Caco-2 (cell line): Measurements from ENCODE around the gene LYRM7. TPM values are rescaled to one million over a fixed set of nuclear protein-coding genes. Genes with fewer than 3 reads are reported as not detected.

Experiments
- BruUV-seq: library from RNA; stranded (reverse); fragments of 400-500 nt; replicated peaks from 2 replicates; lab custom pipeline; 2021; lab: Mats Ljungman, UMichigan
- CTCF ChIA-PET: fragments of 300-600 bp; sonication (Branson Sonifier 250); formaldehyde crosslinking; loops from one replicate; lab custom pipeline; 2022; ENCODE audit warnings: antibody characterized with exemption; lab: Charles Lee
- POLR2A ChIA-PET: fragments of 300-600 bp; sonication (Branson Sonifier 250); formaldehyde crosslinking; loops from one replicate; lab custom pipeline; 2022; ENCODE audit warnings: antibody characterized with exemption; lab: Charles Lee
- DNase-seq, 2 experiments: peaks; one replicate each; pipeline versions ENCODE4 v3.0.0 to v3.0.0-alpha.2; 2020 to 2022
- H3K27me3 ChIP-seq: replicated peaks from 2 replicates; pipeline ENCODE4 v1.6.0; 2011; ENCODE audit warnings: low read length; ENCODE audit not compliant: control insufficient read depth, insufficient read depth
- H3K36me3 ChIP-seq: 2 replicates; pipeline ENCODE4 v1.5.1; 2011; ENCODE audit warnings: low read length; ENCODE audit not compliant: control insufficient read depth, insufficient read depth
- H3K4me1 ChIP-seq: fragments of 250-450 bp; sonication (Bioruptor Pico); 2 replicates; pipeline ENCODE4 v1.5.1; 2020; ENCODE audit warnings: mild to moderate bottlenecking
- H3K4me3 ChIP-seq: 2 replicates; pipeline ENCODE4 v1.5.1; 2011; ENCODE audit warnings: low read depth, mild to moderate bottlenecking, control low read depth, low read length
- H3K9me3 ChIP-seq: fragments of 250-450 bp; sonication (Bioruptor Pico); 2 replicates; pipeline ENCODE4 v1.5.1; 2020; ENCODE audit warnings: mild to moderate bottlenecking, moderate library complexity
- H3K27ac Mint-ChIP-seq: one replicate; pipeline ENCODE4 v1.8.0; 2022; ENCODE audit warnings: mixed read lengths; ENCODE audit not compliant: unreplicated experiment
- H3K27me3 Mint-ChIP-seq: one replicate; pipeline ENCODE4 v1.8.0; 2022; ENCODE audit warnings: mixed read lengths; ENCODE audit not compliant: insufficient read depth, unreplicated experiment
- H3K36me3 Mint-ChIP-seq: one replicate; pipeline ENCODE4 v1.8.0; 2022; ENCODE audit warnings: mild to moderate bottlenecking, mixed read lengths; ENCODE audit not compliant: insufficient read depth, unreplicated experiment
- H3K4me1 Mint-ChIP-seq: one replicate; pipeline ENCODE4 v1.8.0; 2022; ENCODE audit warnings: low read depth, mixed read lengths; ENCODE audit not compliant: unreplicated experiment
- H3K4me3 Mint-ChIP-seq: one replicate; pipeline ENCODE4 v1.8.0; 2022; ENCODE audit warnings: mild to moderate bottlenecking, moderate library complexity, mixed read lengths; ENCODE audit not compliant: unreplicated experiment
- H3K9me3 Mint-ChIP-seq: one replicate; pipeline ENCODE4 v1.8.0; 2022; ENCODE audit warnings: mixed read lengths; ENCODE audit not compliant: unreplicated experiment
- CTCF ChIP-seq, 2 experiments: fragments of 200-600 bp in 1 of 2; IDR thresholded peaks; 1 replicate in 1 of 2; 2 replicates in 1 of 2; pipeline versions ENCODE4 v1.5.1 to v1.8.0; 2011 to 2022; ENCODE audit warnings: antibody characterized with exemption in 1 of 2, control low read depth in 1 of 2, inconsistent platforms in 1 of 2, low read depth in 1 of 2, low read length in 1 of 2, mild to moderate bottlenecking in 1 of 2, moderate library complexity in 1 of 2; ENCODE audit not compliant: insufficient read depth in 1 of 2, severe bottlenecking in 1 of 2, unreplicated experiment in 1 of 2
- intact Hi-C: fragments of 100-400 bp; cut with micrococcal nuclease; formaldehyde crosslinking; loops from one replicate; pipeline ENCODE4 v1.10.0; 2022; ENCODE audit not compliant: unreplicated experiment
- total RNA-seq: library from RNA; stranded (reverse); gene quantifications from 2 replicates; pipeline ENCODE4 v1.2.3, GENCODE V29; 2022

Gene LYRM7
- total RNA-seq, 1 experiment from 2014 or later, result 14.9 TPM

DNA sequence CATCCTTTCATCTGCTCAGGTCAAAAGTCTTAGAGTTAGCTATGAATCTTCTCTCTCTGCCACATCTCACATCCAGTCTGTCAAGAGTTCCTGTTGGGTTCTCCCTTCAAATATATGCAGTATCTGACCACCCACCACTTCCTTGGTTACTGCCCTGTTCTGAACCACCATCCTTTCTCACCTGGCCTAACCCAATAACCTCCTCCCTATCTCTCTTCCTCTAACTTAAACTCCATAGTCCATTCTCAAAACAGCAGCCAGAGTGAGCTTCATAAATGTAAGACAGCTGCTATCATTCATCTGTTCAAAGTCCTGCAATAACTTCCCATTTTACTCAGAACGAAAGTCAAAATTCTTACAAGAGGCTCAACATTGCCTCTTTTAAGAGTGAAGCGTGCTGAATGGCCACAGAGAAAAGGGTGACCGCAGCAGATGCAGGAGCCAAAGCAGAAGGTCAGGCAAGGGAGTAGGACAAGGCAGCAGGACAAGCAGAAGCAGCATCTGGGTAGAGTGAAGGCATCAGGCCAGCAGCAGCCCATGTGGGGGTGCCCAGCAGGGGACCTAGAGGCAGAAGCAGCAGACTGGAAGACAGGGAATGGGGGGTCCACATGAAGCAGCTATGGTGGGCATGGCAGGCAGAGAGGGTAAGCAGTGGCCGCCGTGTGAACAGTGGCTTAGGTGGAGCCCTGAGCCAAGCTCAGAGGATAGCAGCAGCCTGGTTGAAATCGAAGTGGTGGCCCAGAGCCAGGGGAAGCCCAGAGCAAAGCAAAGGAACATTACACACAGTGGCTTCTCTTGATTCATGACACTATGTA, 53.9 kb downstream of the LYRM7 start:
- Mint-ChIP-seq H3K36me3 (no peaks in the 10 kb centered on the region), H3K4me3 (no peak overlapping the region), H3K27ac (no peak overlapping the region), H3K27me3 (no peaks in the 10 kb centered on the region), H3K4me1 (no peaks in the 10 kb centered on the region), H3K9me3 (no peaks in the 10 kb centered on the region)
- POLR2A ChIA-PET, result no interaction called here
- Histone ChIP-seq H3K36me3 (no peaks in the 10 kb centered on the region), H3K9me3 (no peaks in the 10 kb centered on the region), H3K4me3 (no peak overlapping the region), H3K4me1 (no peaks in the 10 kb centered on the region), H3K27me3 (no peaks in the 10 kb centered on the region; the same call in 1 of the 2 replicates)
- no peak for TF ChIP-seq CTCF (IDR thresholded peaks at IDR 0.05; ENCODE audit: insufficient read depth in 1 of 2, low read depth in 1 of 2, low read length in 1 of 2, severe bottlenecking in 1 of 2, unreplicated experiment in 1 of 2)
- DNase-seq, result no peak
- intact Hi-C loops, result no loop called here
- CTCF ChIA-PET, result no interaction called here
- BruUV-seq, result no TSS peak

GRCh38 chr5:131225282-131225974, 54.7 kb downstream of the LYRM7 start:
- ChIA-PET POLR2A (no interaction called here), CTCF (no interaction called here)
- Histone ChIP-seq H3K27me3 (no peaks in the 10 kb centered on the region; the same call in 1 of the 2 replicates), H3K4me3 (no peak overlapping the region), H3K4me1 (no peaks in the 10 kb centered on the region), H3K9me3 (no peaks in the 10 kb centered on the region), H3K36me3 (no peaks in the 10 kb centered on the region)
- TF ChIP-seq CTCF (IDR thresholded peaks at IDR 0.05; ENCODE audit: insufficient read depth in 1 of 2, low read depth in 1 of 2, low read length in 1 of 2, severe bottlenecking in 1 of 2, unreplicated experiment in 1 of 2), result no peak
- H3K36me3 Mint-ChIP-seq, result no peaks in the 10 kb centered on the region
- no peak overlapping the region for H3K27ac Mint-ChIP-seq
- no TSS peak for BruUV-seq
- intact Hi-C loops, result no loop called here
- H3K27me3 Mint-ChIP-seq, result no peaks in the 10 kb centered on the region
- H3K9me3 Mint-ChIP-seq, result no peaks in the 10 kb centered on the region
- DNase-seq, result no peak
- no peak overlapping the region for H3K4me3 Mint-ChIP-seq
- H3K4me1 Mint-ChIP-seq, result no peaks in the 10 kb centered on the region

GRCh38 chr5:131226899-131227298, 56.2 kb downstream of the LYRM7 start:
- Mint-ChIP-seq H3K4me1 (no peaks in the 10 kb centered on the region), H3K4me3 (no peak overlapping the region), H3K27me3 (no peaks in the 10 kb centered on the region), H3K9me3 (no peaks in the 10 kb centered on the region), H3K36me3 (no peaks in the 10 kb centered on the region), H3K27ac (no peak overlapping the region)
- POLR2A ChIA-PET, result no interaction called here
- no peak overlapping the region for H3K4me3 ChIP-seq
- TF ChIP-seq CTCF (IDR thresholded peaks at IDR 0.05; ENCODE audit: insufficient read depth in 1 of 2, low read depth in 1 of 2, low read length in 1 of 2, severe bottlenecking in 1 of 2, unreplicated experiment in 1 of 2), result no peak
- no peaks in the 10 kb centered on the region for H3K36me3 ChIP-seq
- H3K9me3 ChIP-seq, result no peaks in the 10 kb centered on the region
- DNase-seq, result no peak
- CTCF ChIA-PET, result no interaction called here
- intact Hi-C loops, result no loop called here
- no peaks in the 10 kb centered on the region for H3K4me1 ChIP-seq
- H3K27me3 ChIP-seq, result no peaks in the 10 kb centered on the region; the same call in 1 of the 2 replicates
- BruUV-seq, result no TSS peak
